Colonic mucosa (tissue), 4 donors: ENCODE results near the gene BTNL8. TPM values are rescaled to one million over a fixed set of nuclear protein-coding genes. Genes with fewer than 3 reads are reported as not detected.

Source experiments
- DNase-seq: peaks from one replicate; pipeline ENCODE4 v3.0.0-alpha.2; 2020
- H3K27ac ChIP-seq: fragments of 200-600 bp; one replicate; pipeline ENCODE4 v1.8.0; 2021
- H3K27me3 ChIP-seq: fragments of 200-600 bp; one replicate; pipeline ENCODE4 v1.8.0; 2021
- H3K36me3 ChIP-seq: fragments of 200-600 bp; one replicate; pipeline ENCODE4 v1.8.0; 2021
- H3K4me1 ChIP-seq: fragments of 200-600 bp; one replicate; pipeline ENCODE4 v1.8.0; 2021; ENCODE audit warnings: mild to moderate bottlenecking
- H3K4me3 ChIP-seq: fragments of 200-600 bp; one replicate; pipeline ENCODE4 v1.8.0; 2021
- H3K9ac ChIP-seq, 2 donors: one replicate each; pipeline ENCODE4 v1.7.0; 2013; ENCODE audit warnings: control low read depth in 2 of 2, low read depth in 2 of 2, low read length in 2 of 2
- H3K9me3 ChIP-seq: fragments of 200-600 bp; one replicate; pipeline ENCODE4 v1.8.0; 2021
- CTCF ChIP-seq: fragments of 200-600 bp; IDR thresholded peaks from one replicate; pipeline ENCODE4 v1.8.0; 2022; ENCODE audit warnings: antibody characterized with exemption, mild to moderate bottlenecking
- intact Hi-C: fragments of 100-400 bp; cut with DNase I; formaldehyde crosslinking; loops from one replicate; pipeline ENCODE4 v1.14.1; 2022
- total RNA-seq, 2 donors: library from RNA; stranded (reverse); fragmentation: NEBNext Ultra II Directional in 1 of 2; extraction: Animal tissue kit (Norgen Biotek cat#: 25700) in 1 of 2; gene quantifications; one replicate each; pipeline ENCODE4 v1.2.1, GENCODE V29; 2021
- donor health status: healthy.
- donor health status: DM: no; HTN: no; CAD: no.
- donor health status: DM: no; HTN: no; CAD: no.

The BTNL8 gene
- total RNA-seq, 2 donors from 2014 or later, result 51.6 to 88.1 TPM

- no peaks in the 10 kb centered on the region for H3K36me3 ChIP-seq
- H3K27ac ChIP-seq, result no peak overlapping the region
- no peaks in the 10 kb centered on the region for H3K9me3 ChIP-seq
- no peak overlapping the region for H3K4me3 ChIP-seq
- no peaks in the 10 kb centered on the region for H3K27me3 ChIP-seq
- no peak overlapping the region for H3K9ac ChIP-seq
- no peaks in the 10 kb centered on the region for H3K4me1 ChIP-seq
- intact Hi-C loops, result no loop called here
- no peak for TF ChIP-seq CTCF
- DNase-seq, result no peak
These were observed 21.8 kb downstream of the BTNL8 start for GRCh38 chr5:180920710-180921109.

GRCh38 chr5:180922932-180923331 is 24.0 kb downstream of the BTNL8 start:
- Histone ChIP-seq H3K4me1 (no peaks in the 10 kb centered on the region), H3K27me3 (no peaks in the 10 kb centered on the region), H3K9ac (no peak overlapping the region), H3K9me3 (no peaks in the 10 kb centered on the region), H3K4me3 (no peak overlapping the region), H3K27ac (no peak overlapping the region), H3K36me3 (no peaks in the 10 kb centered on the region)
- DNase-seq, result no peak
- TF ChIP-seq CTCF, result no peak
- intact Hi-C loops, result no loop called here

- intact Hi-C loops, result no loop called here
- no peak for TF ChIP-seq CTCF
- Histone ChIP-seq H3K36me3 (no peaks in the 10 kb centered on the region), H3K27me3 (no peaks in the 10 kb centered on the region), H3K9me3 (no peaks in the 10 kb centered on the region), H3K9ac (no peak overlapping the region), H3K4me3 (no peak overlapping the region), H3K4me1 (no peaks in the 10 kb centered on the region), H3K27ac (no peak overlapping the region)
- DNase-seq, result no peak
These were observed 33.7 kb downstream of the BTNL8 start for GRCh38 chr5:180932660-180933059.

GRCh38 chr5:180935203-180935602 is 36.2 kb downstream of the BTNL8 start:
- Histone ChIP-seq H3K4me1 (no peaks in the 10 kb centered on the region), H3K27me3 (no peaks in the 10 kb centered on the region), H3K9me3 (no peaks in the 10 kb centered on the region), H3K36me3 (no peaks in the 10 kb centered on the region), H3K27ac (no peak overlapping the region), H3K9ac (no peak overlapping the region), H3K4me3 (no peak overlapping the region)
- no peak for TF ChIP-seq CTCF
- intact Hi-C loops, result no loop called here
- no peak for DNase-seq

GRCh38 chr5:180938294-180938693 is 39.3 kb downstream of the BTNL8 start:
- Histone ChIP-seq H3K27ac (no peak overlapping the region), H3K4me1 (no peaks in the 10 kb centered on the region), H3K4me3 (no peak overlapping the region), H3K36me3 (no peaks in the 10 kb centered on the region), H3K9me3 (no peaks in the 10 kb centered on the region), H3K9ac (no peak overlapping the region), H3K27me3 (no peaks in the 10 kb centered on the region)
- no peak for TF ChIP-seq CTCF
- no peak for DNase-seq
- intact Hi-C loops, result no loop called here
